Measurements from ENCODE around the gene PRSS27.
"Not testable (repeated sequence)": the region's sequence is repeated elsewhere in the genome, so short reads cannot be mapped to it uniquely, and the experiment has no call there.

PRSS27 gene

GRCh38 chr16:2707368-2708289 lies 12.4 kb downstream of the PRSS27 start:
- DNase-seq: no peak

GRCh38 chr16:2706611-2707311 lies 13.3 kb downstream of the PRSS27 start:
- no peak for DNase-seq

GRCh38 chr16:2706085-2706484 lies 13.9 kb downstream of the PRSS27 start:
- no peak for DNase-seq

- no peak for DNase-seq
Measured at GRCh38 chr16:2705351-2705750, 14.7 kb downstream of the PRSS27 start.

GRCh38 chr16:2704983-2705275 lies 15.1 kb downstream of the PRSS27 start:
- no peak for DNase-seq

- no peak for DNase-seq
Measured at GRCh38 chr16:2704166-2704982, 15.7 kb downstream of the PRSS27 start.

- no peak for DNase-seq
Measured at GRCh38 chr16:2702871-2703745, 16.9 kb downstream of the PRSS27 start.

GRCh38 chr16:2702438-2702825 lies 17.6 kb downstream of the PRSS27 start:
- no peak for DNase-seq

- DNase-seq: no peak
Measured at GRCh38 chr16:2701713-2702437, 18.1 kb downstream of the PRSS27 start.

- DNase-seq: no peak
Measured at GRCh38 chr16:2701272-2701671, 18.8 kb downstream of the PRSS27 start.

- no peak for DNase-seq
Measured at GRCh38 chr16:2700786-2701185, 19.2 kb downstream of the PRSS27 start.

- DNase-seq: no peak
Measured at GRCh38 chr16:2699791-2700600, 20.0 kb downstream of the PRSS27 start.

- no peak for DNase-seq
Measured at GRCh38 chr16:2698965-2699750, 20.9 kb downstream of the PRSS27 start.

GRCh38 chr16:2698103-2698870 lies 21.7 kb downstream of the PRSS27 start:
- DNase-seq: no peak

- DNase-seq: no peak
Measured at GRCh38 chr16:2697401-2697948, 22.5 kb downstream of the PRSS27 start.

GRCh38 chr16:2696601-2697250 lies 23.3 kb downstream of the PRSS27 start:
- not testable (repeated sequence) for DNase-seq

GRCh38 chr16:2692948-2693651 lies 26.9 kb downstream of the PRSS27 start:
- no peak for DNase-seq
